IMR-90 (cell line): ENCODE measurements around the gene TTBK2. TPM values are rescaled to one million over a fixed set of nuclear protein-coding genes. Genes with fewer than 3 reads are reported as not detected.

Source experiments
- ATAC-seq: fragments of 200-7000 bp; cut with Tn5 transposase; 2 replicates; pipeline ENCODE4 v1.9.1; 2020; ENCODE audit warnings: low read depth, mild to moderate bottlenecking, moderate library complexity
- BruUV-seq: library from RNA; stranded (reverse); fragments of 400-500 nt; replicated peaks from 2 replicates; lab custom pipeline; 2021; lab: Mats Ljungman, UMichigan
- CTCF ChIA-PET: fragments of 300-600 bp; formaldehyde crosslinking; extraction: SDS; loops from one replicate; lab custom pipeline; 2021; ENCODE audit warnings: antibody characterized with exemption; lab: Yijun Ruan, JAX
- POLR2A ChIA-PET: fragments of 300-600 bp; sonication (Branson Sonifier 250); formaldehyde crosslinking; loops from one replicate; lab custom pipeline; 2022; ENCODE audit warnings: antibody characterized with exemption; ENCODE audit not compliant: unreplicated experiment; lab: Charles Lee
- DNase-seq: peaks from one replicate; pipeline ENCODE4 v3.0.0; 2013
- H2AFZ ChIP-seq: replicated peaks from 2 replicates; pipeline ENCODE3; 2013; ENCODE audit warnings: low read length, mild to moderate bottlenecking; ENCODE audit not compliant: poor library complexity
- H2AK5ac ChIP-seq: 2 replicates; pipeline ENCODE4 v1.6.1; 2013; ENCODE audit warnings: low read depth, low read length, inconsistent platforms
- H2AK9ac ChIP-seq: replicated peaks from 2 replicates; pipeline ENCODE3; 2013; ENCODE audit warnings: mild to moderate bottlenecking, low read depth, low read length, moderate library complexity; ENCODE audit not compliant: poor library complexity
- H2BK120ac ChIP-seq: 2 replicates; pipeline ENCODE4 v1.6.1; 2013; ENCODE audit warnings: low read depth, low read length, inconsistent platforms
- H2BK15ac ChIP-seq: 3 replicates; pipeline ENCODE4 v1.6.1; 2013; ENCODE audit warnings: low read depth, low read length, inconsistent platforms
- H2BK20ac ChIP-seq: 2 replicates; pipeline ENCODE4 v1.6.1; 2013; ENCODE audit warnings: low read depth, mild to moderate bottlenecking, inconsistent platforms, low read length, moderate library complexity
- H2BK5ac ChIP-seq: 2 replicates; pipeline ENCODE4 v1.6.1; 2013; ENCODE audit warnings: mild to moderate bottlenecking, low read depth, low read length, inconsistent platforms; ENCODE audit not compliant: poor library complexity, severe bottlenecking
- H3K14ac ChIP-seq: replicated peaks from 2 replicates; pipeline ENCODE4 v1.6.1; 2013; ENCODE audit warnings: low read depth, low read length, inconsistent platforms
- H3K18ac ChIP-seq: 2 replicates; pipeline ENCODE4 v1.6.1; 2013; ENCODE audit warnings: low read depth, low read length, control low read depth
- H3K23ac ChIP-seq: 2 replicates; pipeline ENCODE4 v1.6.1; 2013; ENCODE audit warnings: low read depth, low read length, inconsistent platforms
- H3K27ac ChIP-seq: 2 replicates; pipeline ENCODE4 v1.5.1; 2013; ENCODE audit warnings: mild to moderate bottlenecking, control low read depth, low read length; ENCODE audit not compliant: insufficient read depth
- H3K27me3 ChIP-seq: 2 replicates; pipeline ENCODE4 v1.6.1; 2013; ENCODE audit warnings: low read length; ENCODE audit not compliant: control insufficient read depth, insufficient read depth
- H3K36me3 ChIP-seq: 2 replicates; pipeline ENCODE4 v1.6.1; 2013; ENCODE audit warnings: low read length, mixed read lengths; ENCODE audit not compliant: control insufficient read depth, insufficient read depth
- H3K4ac ChIP-seq: 2 replicates; pipeline ENCODE4 v1.6.1; 2013; ENCODE audit warnings: low read depth, low read length, inconsistent platforms
- H3K4me1 ChIP-seq: 2 replicates; pipeline ENCODE4 v1.6.1; 2013; ENCODE audit warnings: low read length, mixed read lengths; ENCODE audit not compliant: control insufficient read depth, insufficient read depth
- H3K4me2 ChIP-seq: 2 replicates; pipeline ENCODE4 v1.6.1; 2013; ENCODE audit warnings: low read depth, mild to moderate bottlenecking, control low read depth, low read length, moderate library complexity
- H3K4me3 ChIP-seq: 2 replicates; pipeline ENCODE4 v1.5.1; 2013; ENCODE audit warnings: low read depth, mild to moderate bottlenecking, control low read depth, low read length, moderate library complexity; ENCODE audit not compliant: insufficient read depth
- H3K56ac ChIP-seq: 2 replicates; pipeline ENCODE4 v1.6.1; 2013; ENCODE audit warnings: low read length, inconsistent platforms; ENCODE audit not compliant: insufficient read depth; ENCODE audit errors: extremely low read depth
- H3K79me1 ChIP-seq, 2 experiments: 2 replicates each; pipeline ENCODE4 v1.6.1; 2013; ENCODE audit warnings: low read length in 2 of 2, inconsistent platforms in 1 of 2, low read depth in 1 of 2
- H3K9ac ChIP-seq: 2 replicates; pipeline ENCODE4 v1.6.1; 2013; ENCODE audit warnings: low read depth, low read length, control low read depth
- H3K9me1 ChIP-seq: 2 replicates; pipeline ENCODE4 v1.6.1; 2013; ENCODE audit warnings: low read length, inconsistent platforms; ENCODE audit not compliant: insufficient read depth
- H3K9me3 ChIP-seq: 2 replicates; pipeline ENCODE4 v1.6.1; 2013; ENCODE audit warnings: low read length; ENCODE audit not compliant: control insufficient read depth, insufficient read depth
- H4K20me1 ChIP-seq: 2 replicates; pipeline ENCODE4 v1.6.1; 2013; ENCODE audit warnings: low read length, inconsistent platforms; ENCODE audit not compliant: insufficient read depth
- H4K5ac ChIP-seq: 2 replicates; pipeline ENCODE4 v1.6.1; 2013; ENCODE audit warnings: mild to moderate bottlenecking, low read depth, low read length, control low read depth
- H4K8ac ChIP-seq, 2 experiments: 2 replicates each; pipeline ENCODE4 v1.6.1; 2013; ENCODE audit warnings: low read depth in 2 of 2, low read length in 2 of 2, control low read depth in 1 of 2, inconsistent platforms in 1 of 2
- H4K91ac ChIP-seq: 2 replicates; pipeline ENCODE4 v1.6.1; 2013; ENCODE audit warnings: low read depth, low read length, inconsistent platforms; ENCODE audit not compliant: insufficient read depth
- BHLHE40 ChIP-seq: fragments of 150-350 bp; IDR thresholded peaks from 2 replicates; pipeline ENCODE4 v1.6.1; 2016; ENCODE audit warnings: mild to moderate bottlenecking, low read depth, low read length
- CEBPB ChIP-seq: IDR thresholded peaks from 2 replicates; pipeline ENCODE4 v1.6.1; 2012; ENCODE audit warnings: low read depth, low read length, improper control_type of control experiment
- CHD1 ChIP-seq: IDR thresholded peaks from 2 replicates; pipeline ENCODE4 v1.6.1; 2012; ENCODE audit warnings: low read depth, low read length, improper control_type of control experiment
- ELK1 ChIP-seq: fragments of 150-350 bp; IDR thresholded peaks from 2 replicates; pipeline ENCODE4 v1.6.1; 2016; ENCODE audit warnings: low read depth, mild to moderate bottlenecking, low read length, moderate library complexity, borderline replicate concordance
- MAFK ChIP-seq: IDR thresholded peaks from 2 replicates; pipeline ENCODE4 v1.6.1; 2012; ENCODE audit warnings: low read depth, low read length, improper control_type of control experiment
- RAD21 ChIP-seq: IDR thresholded peaks from 2 replicates; pipeline ENCODE4 v1.6.1; 2012; ENCODE audit warnings: low read length, improper control_type of control experiment
- RFX5 ChIP-seq: IDR thresholded peaks from 2 replicates; pipeline ENCODE4 v1.8.0; 2012; ENCODE audit warnings: low read depth, mild to moderate bottlenecking, low read length, moderate library complexity
- WGBS, 2 experiments: methylation state at CpG; one replicate each; pipeline versions ENCODE4 v1.1.5 to v1.1.7; 2013; ENCODE audit warnings: missing lambda C conversion rate in 2 of 2; ENCODE audit not compliant: insufficient read length in 1 of 2; ENCODE audit errors: extremely low coverage in 2 of 2; 5-methylcytosine and 5-hydroxymethylcytosine counted together
- dilution Hi-C: fragments of 300-500 bp; cut with HindIII; formaldehyde crosslinking; loops from one replicate; pipeline ENCODE4 v1.14.3; 2018; ENCODE audit warnings: low sequenced_read_pairs; ENCODE audit not compliant: unreplicated experiment
- in situ Hi-C: fragments of 300-500 bp; cut with MboI; formaldehyde crosslinking; loops from 3 replicates; pipeline ENCODE4 v1.14.3; 2019; ENCODE audit warnings: low sequenced_read_pairs, inconsistent platforms, mixed read lengths
- intact Hi-C: fragments of 100-400 bp; cut with micrococcal nuclease; formaldehyde crosslinking; loops from 2 replicates; pipeline ENCODE4 v1.10.0; 2022
- polyA plus RNA-seq, 3 experiments: library from polyadenylated mRNA; depleted of rRNA; stranded (reverse); fragments of >200 nt; gene quantifications; 2 replicates each; pipeline ENCODE4 v1.2.3, GENCODE V29; 2012; ENCODE audit warnings: low replicate concordance in 1 of 3
- total RNA-seq: library from RNA; depleted of rRNA; stranded (reverse); fragments of >200 nt; gene quantifications from 2 replicates; pipeline ENCODE4 v1.2.3, GENCODE V29; 2012
- TF ChIP-seq, protein P1 (sequence below): fragments of 150-350 bp; IDR thresholded peaks from 2 replicates; pipeline ENCODE4 v1.6.1; 2017; ENCODE audit warnings: mild to moderate bottlenecking, antibody characterized with exemption, low read length, low read depth
- TF ChIP-seq, protein P2 (sequence below): conservative IDR thresholded peaks from 2 replicates; pipeline ENCODE4 v1.5.1; 2012; ENCODE audit warnings: mild to moderate bottlenecking, low read depth, low read length, improper control_type of control experiment

Gene TTBK2
- total and polyA plus RNA-seq, 2 of the 4 experiments (the other 2 are of a cell fraction): 2.4 to 3.2 TPM

- no peak overlapping the region for H3K9ac ChIP-seq
- dilution Hi-C loops: no loop called here
- H4K8ac ChIP-seq: no peak overlapping the region
- in situ Hi-C loops: no loop called here
- H3K56ac ChIP-seq: no peak overlapping the region
- no peak overlapping the region for H2BK15ac ChIP-seq
- peaks cover 4 to 11% of the 10 kb centered on the region in 2 experiments; a peak in 2 of 4 replicates for H3K79me1 ChIP-seq
- intact Hi-C loops: no loop called here
- H3K4me3 ChIP-seq: no peak overlapping the region
- H3K4me2 ChIP-seq: peak overlapping the region; percentile 50; the same call in 1 of the 2 replicates
- H3K4ac ChIP-seq: peak overlapping the region; percentile 12; the same call in 1 of the 2 replicates
- H3K18ac ChIP-seq: no peak overlapping the region
- no TSS peak for BruUV-seq
- H2BK20ac ChIP-seq: no peak overlapping the region
- no peak overlapping the region for H2AFZ ChIP-seq
- no peak overlapping the region for H4K5ac ChIP-seq
- H3K9me3 ChIP-seq: no peaks in the 10 kb centered on the region
- H4K91ac ChIP-seq: no peak overlapping the region
- H3K23ac ChIP-seq: no peak overlapping the region
- H2BK5ac ChIP-seq: no peak overlapping the region
- no peaks in the 10 kb centered on the region for H3K4me1 ChIP-seq
- no peaks in the 10 kb centered on the region for H3K36me3 ChIP-seq
- H2BK120ac ChIP-seq: no peak overlapping the region
- no peak overlapping the region for H2AK9ac ChIP-seq
- H3K14ac ChIP-seq: no peak overlapping the region
- POLR2A ChIA-PET: no interaction called here
- ATAC-seq (no peak), DNase-seq (peak; percentile 17)
- CTCF ChIA-PET: no interaction called here
- TF ChIP-seq MAFK: no peak
- TF ChIP-seq BHLHE40: no peak
- TF ChIP-seq, protein P1, sequence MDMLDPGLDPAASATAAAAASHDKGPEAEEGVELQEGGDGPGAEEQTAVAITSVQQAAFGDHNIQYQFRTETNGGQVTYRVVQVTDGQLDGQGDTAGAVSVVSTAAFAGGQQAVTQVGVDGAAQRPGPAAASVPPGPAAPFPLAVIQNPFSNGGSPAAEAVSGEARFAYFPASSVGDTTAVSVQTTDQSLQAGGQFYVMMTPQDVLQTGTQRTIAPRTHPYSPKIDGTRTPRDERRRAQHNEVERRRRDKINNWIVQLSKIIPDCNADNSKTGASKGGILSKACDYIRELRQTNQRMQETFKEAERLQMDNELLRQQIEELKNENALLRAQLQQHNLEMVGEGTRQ: no peak
- TF ChIP-seq RAD21: no peak
- TF ChIP-seq CHD1: no peak
- no peak for TF ChIP-seq CEBPB
- TF ChIP-seq RFX5: no peak
- TF ChIP-seq, protein P2, sequence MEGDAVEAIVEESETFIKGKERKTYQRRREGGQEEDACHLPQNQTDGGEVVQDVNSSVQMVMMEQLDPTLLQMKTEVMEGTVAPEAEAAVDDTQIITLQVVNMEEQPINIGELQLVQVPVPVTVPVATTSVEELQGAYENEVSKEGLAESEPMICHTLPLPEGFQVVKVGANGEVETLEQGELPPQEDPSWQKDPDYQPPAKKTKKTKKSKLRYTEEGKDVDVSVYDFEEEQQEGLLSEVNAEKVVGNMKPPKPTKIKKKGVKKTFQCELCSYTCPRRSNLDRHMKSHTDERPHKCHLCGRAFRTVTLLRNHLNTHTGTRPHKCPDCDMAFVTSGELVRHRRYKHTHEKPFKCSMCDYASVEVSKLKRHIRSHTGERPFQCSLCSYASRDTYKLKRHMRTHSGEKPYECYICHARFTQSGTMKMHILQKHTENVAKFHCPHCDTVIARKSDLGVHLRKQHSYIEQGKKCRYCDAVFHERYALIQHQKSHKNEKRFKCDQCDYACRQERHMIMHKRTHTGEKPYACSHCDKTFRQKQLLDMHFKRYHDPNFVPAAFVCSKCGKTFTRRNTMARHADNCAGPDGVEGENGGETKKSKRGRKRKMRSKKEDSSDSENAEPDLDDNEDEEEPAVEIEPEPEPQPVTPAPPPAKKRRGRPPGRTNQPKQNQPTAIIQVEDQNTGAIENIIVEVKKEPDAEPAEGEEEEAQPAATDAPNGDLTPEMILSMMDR: no peak
- TF ChIP-seq ELK1: no peak
- no peak overlapping the region for H3K27ac ChIP-seq
- H4K20me1 ChIP-seq: no peaks in the 10 kb centered on the region
- WGBS, 2 experiments: no CpG with 5 or more reads among the region's 2 CpGs
- no peaks in the 10 kb centered on the region for H3K9me1 ChIP-seq
- no peaks in the 10 kb centered on the region for H3K27me3 ChIP-seq
- H2AK5ac ChIP-seq: no peak overlapping the region
Measured at GRCh38 chr15:42858999-42859789, 61.4 kb downstream of the TTBK2 start.
